AG04449 (cell line): ENCODE data around the gene SPSB1.
"Not testable (repeated sequence)": the region's sequence is repeated elsewhere in the genome, so short reads cannot be mapped to it uniquely, and the experiment has no call there.

ENCODE experiments used
- CTCF ChIA-PET: fragments of 350-600 bp; formaldehyde crosslinking; extraction: SDS; loops from one replicate; lab custom pipeline; 2021; ENCODE audit warnings: antibody characterized with exemption; lab: Yijun Ruan, JAX
- POLR2A ChIA-PET: fragments of 400-600, 350-600 bp; formaldehyde crosslinking; extraction: SDS; loops from one replicate; lab custom pipeline; 2020; ENCODE audit warnings: antibody characterized with exemption, inconsistent platforms; lab: Yijun Ruan, JAX
- DNase-seq: peaks from one replicate; pipeline ENCODE4 v3.0.0-alpha.2; 2010; ENCODE audit warnings: low read depth, low spot score
- H3K4me3 ChIP-seq: 2 replicates; pipeline ENCODE4 v1.5.1; 2011; ENCODE audit warnings: low read depth, mild to moderate bottlenecking, control low read depth, low read length
- CTCF ChIP-seq: IDR thresholded peaks from one replicate; pipeline ENCODE4 v1.5.1; 2011; ENCODE audit warnings: mild to moderate bottlenecking, moderate library complexity, low read length, control low read depth, inconsistent platforms; ENCODE audit not compliant: insufficient read depth; ENCODE audit errors: missing control alignments

SPSB1 gene

DNA sequence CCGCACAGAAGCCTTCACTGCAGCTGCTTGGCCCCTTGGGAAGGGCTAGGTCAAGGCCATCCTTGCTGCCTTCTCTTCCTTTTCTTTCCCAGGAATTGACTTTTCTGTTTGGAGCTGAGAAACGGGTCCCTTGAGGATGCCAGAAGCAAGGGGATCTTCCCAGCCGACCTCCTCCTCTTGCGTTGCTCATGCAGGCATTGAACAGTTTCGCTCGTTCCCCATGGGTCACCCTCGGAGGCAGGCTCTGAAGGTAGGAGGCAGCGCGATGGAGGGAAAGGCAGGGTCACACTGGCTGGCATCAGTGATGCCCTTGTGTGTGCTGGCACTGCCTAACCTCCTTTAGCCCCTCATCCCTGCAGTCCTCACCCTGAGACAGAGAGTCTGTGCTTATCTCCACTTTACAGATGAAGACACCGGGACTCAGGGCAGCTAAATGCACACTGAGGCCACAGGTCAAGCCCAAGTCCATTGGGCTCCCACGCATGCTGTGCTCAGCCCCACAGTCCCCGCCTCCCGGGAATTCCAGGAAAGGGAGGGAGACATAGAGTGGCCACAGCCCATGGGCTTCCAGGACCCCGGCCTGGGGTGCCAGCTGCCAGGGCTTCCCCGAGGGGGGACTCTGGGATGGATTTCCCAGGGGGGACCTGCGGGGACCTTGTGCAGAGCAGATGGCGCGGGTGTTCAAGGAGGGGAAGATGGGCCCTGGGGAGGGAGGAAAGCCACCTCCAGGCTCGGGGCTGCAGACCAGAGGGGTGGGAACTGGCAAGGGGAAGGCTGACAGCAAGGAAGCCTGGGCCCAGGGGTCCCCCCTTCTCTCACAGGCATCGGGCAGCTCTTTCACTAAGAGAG is 90.2 kb downstream of the SPSB1 start:
- POLR2A ChIA-PET, result no interaction called here
- DNase-seq, result no peak
- no peak for TF ChIP-seq CTCF
- no peak overlapping the region for H3K4me3 ChIP-seq
- CTCF ChIA-PET, result interaction anchor here (1.6 kb wide), 1 partner anchor 73 kb away, joined by 7 read pairs; no protein-coding TSS in a partner anchor

DNA sequence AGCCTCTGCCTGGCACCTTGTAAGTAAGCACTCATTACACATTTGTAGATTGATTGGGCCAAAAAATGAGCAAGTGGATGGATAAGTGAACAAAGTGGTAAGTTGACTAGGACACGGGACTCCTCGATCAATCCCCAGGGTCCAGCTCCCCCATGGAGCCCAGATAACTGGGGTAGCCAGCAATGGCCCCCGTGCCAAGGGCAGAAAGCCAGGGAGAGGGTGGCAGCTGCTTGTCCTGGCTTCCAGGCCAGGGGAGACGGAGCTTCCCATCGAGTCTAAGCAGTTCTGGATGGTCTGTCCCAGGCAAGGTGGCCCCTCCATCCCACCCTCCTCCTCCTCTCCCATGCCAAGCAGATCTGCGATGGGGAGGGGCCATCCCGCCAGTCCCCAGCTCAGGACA is 91.4 kb downstream of the SPSB1 start:
- no peak for TF ChIP-seq CTCF
- ChIA-PET CTCF (interaction anchor here (1.0 to 2.2 kb wide), 2 partner anchors 8 to 31 kb away, joined by 3 to 6 read pairs; no protein-coding TSS in a partner anchor), POLR2A (no interaction called here)

GRCh38 chr1:9384751-9385245 is 92.1 kb downstream of the SPSB1 start:
- H3K4me3 ChIP-seq, result no peak overlapping the region
- POLR2A ChIA-PET, result interaction anchor here (1.0 kb wide), 1 partner anchor 9 kb away, joined by 3 read pairs; no protein-coding TSS in a partner anchor
- no peak for DNase-seq
- TF ChIP-seq CTCF, result no peak
- CTCF ChIA-PET, result interaction anchor here (0.6 to 2.2 kb wide), 3 partner anchors 9 to 32 kb away, joined by 3 to 6 read pairs (median 3); no protein-coding TSS in a partner anchor

More for the DNA sequence above, 91.4 kb downstream of the SPSB1 start:
- H3K4me3 ChIP-seq, result no peak overlapping the region
- DNase-seq, result no peak

- H3K4me3 ChIP-seq, DNase-seq: not testable (repeated sequence)
- ChIA-PET POLR2A (interaction anchor here (1.0 kb wide), 1 partner anchor 10 kb away, joined by 3 read pairs; no protein-coding TSS in a partner anchor), CTCF (interaction anchor here (2.2 kb wide), 1 partner anchor 9 kb away, joined by 6 read pairs; no protein-coding TSS in a partner anchor)
Measured at GRCh38 chr1:9385392-9385791, 92.7 kb downstream of the SPSB1 start.

GRCh38 chr1:9385801-9386573 is 93.3 kb downstream of the SPSB1 start:
- TF ChIP-seq CTCF, result no peak
- no peak overlapping the region for H3K4me3 ChIP-seq
- ChIA-PET POLR2A (no interaction called here), CTCF (interaction anchor here (1.0 to 2.2 kb wide), 2 partner anchors 10 kb away, joined by 4 to 6 read pairs; no protein-coding TSS in a partner anchor)
- DNase-seq, result no peak
